Gastroesophageal sphincter (tissue), 4 donors: ENCODE data around the gene CD209. TPM values are rescaled to one million over a fixed set of nuclear protein-coding genes. Genes with fewer than 3 reads are reported as not detected.

ENCODE experiments used
- ATAC-seq: fragments of 150-250 bp; one replicate; pipeline ENCODE4 v1.9.1; 2016; ENCODE audit warnings: mild to moderate bottlenecking, moderate library complexity
- H3K27ac ChIP-seq, 4 donors: fragments of 200-600 bp; sonication (generic) in 3 of 4; 1 replicate in 3 of 4; 2 replicates in 1 of 4; pipeline ENCODE4 v1.5.1; 2016 to 2019
- H3K27me3 ChIP-seq: fragments of 200-600 bp; sonication (generic); one replicate; pipeline ENCODE4 v1.5.1; 2019
- H3K36me3 ChIP-seq, 2 donors: fragments of 200-600 bp; sonication (generic); one replicate each; pipeline ENCODE4 v1.5.1; 2019; ENCODE audit warnings: control low read depth in 1 of 2
- H3K4me1 ChIP-seq, 3 donors: fragments of 200-600 bp; sonication (generic); 1 replicate in 2 of 3; 2 replicates in 1 of 3; pipeline ENCODE4 v1.5.1; 2016 to 2019; ENCODE audit warnings: control low read depth in 2 of 3
- H3K4me3 ChIP-seq, 2 donors: fragments of 200-600 bp; sonication (generic); one replicate each; pipeline ENCODE4 v1.5.1; 2019; ENCODE audit warnings: mild to moderate bottlenecking in 1 of 2, moderate library complexity in 1 of 2
- H3K9me3 ChIP-seq, 3 donors: fragments of 200-600 bp; sonication (generic); one replicate each; pipeline ENCODE4 v1.5.1; 2017 to 2019; ENCODE audit warnings: control low read depth in 2 of 3
- EP300 ChIP-seq: sonication (generic); formaldehyde crosslinking; IDR thresholded peaks from one replicate; pipeline ENCODE4 v1.6.1; 2017; ENCODE audit warnings: antibody characterized with exemption, mild to moderate bottlenecking
- POLR2A ChIP-seq, 2 donors: fragments of 450-650 bp; IDR thresholded peaks; one replicate each; pipeline ENCODE4 v1.6.1; 2017; ENCODE audit warnings: antibody characterized with exemption in 2 of 2, mild to moderate bottlenecking in 2 of 2, moderate library complexity in 1 of 2
- POLR2AphosphoS5 ChIP-seq: sonication (generic); formaldehyde crosslinking; IDR thresholded peaks from one replicate; pipeline ENCODE4 v1.6.1; 2017; ENCODE audit warnings: antibody characterized with exemption
- WGBS, 2 donors: methylation state at CpG; one replicate each; pipeline ENCODE4 v1.1.5; 2018; ENCODE audit warnings: low coverage in 1 of 2; 5-methylcytosine and 5-hydroxymethylcytosine counted together
- total RNA-seq, 4 donors: library from RNA; depleted of rRNA; stranded (reverse); fragments of >200 nt; gene quantifications; one replicate each; pipeline ENCODE4 v1.1.0, GENCODE V29; 2016
- TF ChIP-seq, protein P1 (sequence below), 4 experiments: fragments of 200-600 bp in 2 of 4; fragments of 450-650 bp in 2 of 4; sonication (generic) in 1 of 4; IDR thresholded peaks; one replicate each; pipeline ENCODE4 v1.5.1; 2017 to 2019; ENCODE audit warnings: antibody characterized with exemption in 4 of 4, mild to moderate bottlenecking in 2 of 4, moderate library complexity in 2 of 4

Gene CD209
- total RNA-seq, 4 donors from 2014 or later, result 0.78 to 11.4 (median 8.0) TPM

- ATAC-seq, result no peak
- TF ChIP-seq POLR2A (IDR thresholded peaks at IDR 0.05) (no peak), EP300 (no peak), POLR2AphosphoS5 (no peak)
- TF ChIP-seq, protein P1, sequence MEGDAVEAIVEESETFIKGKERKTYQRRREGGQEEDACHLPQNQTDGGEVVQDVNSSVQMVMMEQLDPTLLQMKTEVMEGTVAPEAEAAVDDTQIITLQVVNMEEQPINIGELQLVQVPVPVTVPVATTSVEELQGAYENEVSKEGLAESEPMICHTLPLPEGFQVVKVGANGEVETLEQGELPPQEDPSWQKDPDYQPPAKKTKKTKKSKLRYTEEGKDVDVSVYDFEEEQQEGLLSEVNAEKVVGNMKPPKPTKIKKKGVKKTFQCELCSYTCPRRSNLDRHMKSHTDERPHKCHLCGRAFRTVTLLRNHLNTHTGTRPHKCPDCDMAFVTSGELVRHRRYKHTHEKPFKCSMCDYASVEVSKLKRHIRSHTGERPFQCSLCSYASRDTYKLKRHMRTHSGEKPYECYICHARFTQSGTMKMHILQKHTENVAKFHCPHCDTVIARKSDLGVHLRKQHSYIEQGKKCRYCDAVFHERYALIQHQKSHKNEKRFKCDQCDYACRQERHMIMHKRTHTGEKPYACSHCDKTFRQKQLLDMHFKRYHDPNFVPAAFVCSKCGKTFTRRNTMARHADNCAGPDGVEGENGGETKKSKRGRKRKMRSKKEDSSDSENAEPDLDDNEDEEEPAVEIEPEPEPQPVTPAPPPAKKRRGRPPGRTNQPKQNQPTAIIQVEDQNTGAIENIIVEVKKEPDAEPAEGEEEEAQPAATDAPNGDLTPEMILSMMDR (IDR thresholded peaks at IDR 0.05), result no peak
- Histone ChIP-seq H3K27me3 (peaks cover 52% of the 10 kb centered on the region), H3K9me3 (no peaks in the 10 kb centered on the region), H3K27ac (no peak overlapping the region), H3K4me3 (no peak overlapping the region), H3K36me3 (no peaks in the 10 kb centered on the region), H3K4me1 (no peaks in the 10 kb centered on the region)
- WGBS, 2 donors, result 50 to 74% methylated on average over 8 to 10 of the region's 11 CpGs
Measured at GRCh38 chr19:7742991-7743390, 4.3 kb downstream of the CD209 start.

DNA sequence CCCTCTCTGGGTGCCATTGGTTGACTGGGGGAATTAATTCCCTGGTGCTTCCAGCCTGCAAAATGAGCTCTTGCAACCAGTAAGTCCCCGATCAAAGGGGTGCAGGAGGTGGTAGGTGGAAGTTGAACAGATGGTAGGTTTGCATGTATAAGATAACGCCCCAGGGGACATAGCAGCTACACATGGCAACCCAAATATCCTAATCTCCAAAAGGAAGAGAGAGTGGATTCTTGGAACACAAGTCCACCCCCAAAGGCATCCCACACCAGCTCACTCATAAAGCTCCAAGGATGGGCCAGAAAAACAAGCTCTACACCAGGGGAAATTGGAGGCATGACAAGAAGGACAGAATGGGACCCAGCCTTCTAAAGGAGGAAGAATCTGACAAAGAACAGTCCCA, 4.8 kb downstream of the CD209 start:
- Histone ChIP-seq H3K36me3 (no peaks in the 10 kb centered on the region), H3K27ac (no peak overlapping the region), H3K4me3 (no peak overlapping the region), H3K4me1 (no peaks in the 10 kb centered on the region), H3K9me3 (no peaks in the 10 kb centered on the region), H3K27me3 (peaks cover 50% of the 10 kb centered on the region)
- TF ChIP-seq POLR2AphosphoS5, result no peak
- TF ChIP-seq, protein P1 (IDR thresholded peaks at IDR 0.05), result no peak
- no peak for TF ChIP-seq POLR2A (IDR thresholded peaks at IDR 0.05)
- no peak for ATAC-seq
- 81% methylated on average over 2 of the region's 2 CpGs; no CpG with 5 or more reads in 1 of the 2 donors for WGBS, 2 donors

DNA sequence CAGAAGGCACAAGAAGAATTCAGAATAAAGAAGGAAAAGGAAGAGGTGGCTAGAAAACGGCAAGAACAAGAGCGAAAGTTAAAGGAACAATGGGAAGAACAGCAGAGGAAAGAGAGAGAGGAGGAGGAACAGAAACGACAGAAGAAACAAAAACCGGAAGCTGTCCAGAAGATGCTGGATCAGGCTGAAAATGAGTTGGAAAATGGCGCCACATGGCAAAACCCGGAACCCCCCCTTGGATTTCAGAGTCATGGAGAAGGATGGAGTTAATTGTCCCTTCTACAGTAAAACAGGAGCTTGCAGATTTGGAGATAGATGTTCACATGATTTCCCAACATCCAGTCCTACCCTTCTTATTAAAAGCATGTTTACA, 6.7 kb downstream of the CD209 start:
- no peak overlapping the region for H3K27ac ChIP-seq
- 81 to 93% methylated on average over 4 to 6 of the region's 6 CpGs for WGBS, 2 donors

DNA sequence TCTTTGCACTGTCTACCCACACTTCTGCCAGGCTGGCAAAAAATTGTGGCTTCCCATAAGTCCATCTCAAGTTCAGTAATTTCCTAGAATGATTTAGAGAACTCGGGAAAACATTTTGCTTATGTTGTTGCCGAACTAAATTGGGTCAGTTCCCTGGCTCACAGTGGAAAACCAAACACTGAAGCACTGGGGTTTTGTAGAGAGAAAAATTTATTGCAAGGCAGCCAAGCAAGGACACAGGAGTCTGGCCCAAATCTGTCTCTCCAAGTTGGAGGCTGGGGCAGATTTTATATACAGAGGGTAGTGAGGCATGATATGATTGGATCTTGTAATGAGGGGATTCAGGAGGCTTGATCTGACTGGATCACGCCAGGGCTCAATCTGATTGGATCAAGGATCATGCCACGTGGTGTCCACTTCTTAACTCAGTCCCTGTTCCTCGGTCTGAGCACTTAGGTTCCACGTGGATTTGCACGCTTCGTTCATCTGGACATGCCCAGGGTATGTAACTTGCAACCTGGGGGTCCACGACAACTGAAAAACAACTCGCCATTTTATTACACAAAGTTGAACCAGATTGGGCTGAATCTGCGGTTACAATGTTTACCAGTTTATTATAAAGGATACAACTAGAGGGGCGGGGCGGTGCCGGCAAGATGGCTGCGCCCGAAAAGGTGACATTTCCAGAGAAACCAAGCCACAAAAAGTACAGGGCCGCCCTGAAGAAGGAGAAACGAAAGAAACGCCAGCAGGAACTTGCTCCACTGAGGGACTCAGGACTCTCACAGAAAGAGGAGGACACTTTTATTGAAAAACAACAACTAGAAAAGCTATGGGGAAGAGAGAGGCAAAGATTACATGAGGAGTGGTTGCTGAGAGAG, 7.3 kb downstream of the CD209 start:
- no peaks in the 10 kb centered on the region for H3K9me3 ChIP-seq
- H3K27me3 ChIP-seq, result peaks cover 45% of the 10 kb centered on the region
- WGBS, 2 donors, result 37 to 43% methylated on average over 3 to 5 of the region's 19 CpGs
- no peak for ATAC-seq
- H3K27ac ChIP-seq, result no peak overlapping the region
- no peak for TF ChIP-seq EP300
- no peak for TF ChIP-seq POLR2A (IDR thresholded peaks at IDR 0.05)
- TF ChIP-seq, protein P1 (IDR thresholded peaks at IDR 0.05), result no peak
- no peaks in the 10 kb centered on the region for H3K36me3 ChIP-seq
- H3K4me1 ChIP-seq, result no peaks in the 10 kb centered on the region
- H3K4me3 ChIP-seq, result no peak overlapping the region

More for the DNA sequence above, 6.7 kb downstream of the CD209 start:
- no peak overlapping the region for H3K4me3 ChIP-seq
- no peaks in the 10 kb centered on the region for H3K4me1 ChIP-seq
- H3K36me3 ChIP-seq, result no peaks in the 10 kb centered on the region
- no peak for ATAC-seq
- no peak for TF ChIP-seq POLR2A (IDR thresholded peaks at IDR 0.05)
- TF ChIP-seq, protein P1 (IDR thresholded peaks at IDR 0.05), result no peak
- TF ChIP-seq EP300, result no peak
- TF ChIP-seq POLR2AphosphoS5, result no peak
- H3K9me3 ChIP-seq, result no peaks in the 10 kb centered on the region
- H3K27me3 ChIP-seq, result peaks cover 44% of the 10 kb centered on the region

DNA sequence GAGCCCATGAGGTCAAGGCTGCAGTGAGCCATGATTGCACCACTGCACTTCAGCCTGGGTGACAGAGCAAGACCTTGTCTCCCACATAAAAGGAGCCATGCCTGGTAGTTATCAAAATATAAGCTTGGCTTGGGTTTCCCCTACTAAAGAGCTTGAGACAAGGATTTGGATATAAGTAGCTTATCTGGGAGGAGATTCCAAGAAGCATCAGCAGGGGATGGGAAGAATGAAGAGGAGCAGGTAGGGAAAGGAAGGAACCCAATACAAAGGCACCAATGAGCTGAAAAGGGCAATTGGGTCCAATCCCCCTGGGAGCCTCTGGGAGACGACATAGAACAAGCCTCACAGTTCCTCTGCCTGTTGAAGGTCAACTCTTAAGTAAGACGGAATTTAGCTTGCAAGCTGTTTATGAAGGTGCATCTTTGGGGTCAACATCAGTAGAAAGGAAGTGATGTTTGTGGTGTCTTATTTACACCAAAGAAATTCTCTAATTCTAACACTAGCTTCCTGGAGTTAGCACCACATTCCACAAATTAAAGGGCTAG, 8.1 kb downstream of the CD209 start:
- Histone ChIP-seq H3K4me3 (no peak overlapping the region), H3K36me3 (no peaks in the 10 kb centered on the region), H3K4me1 (no peaks in the 10 kb centered on the region), H3K9me3 (no peaks in the 10 kb centered on the region), H3K27ac (no peak overlapping the region), H3K27me3 (peaks cover 52% of the 10 kb centered on the region)
- WGBS, 2 donors, result 33 to 57% methylated on average over 1 to 2 of the region's 2 CpGs
- no peak for TF ChIP-seq EP300
- no peak for TF ChIP-seq POLR2AphosphoS5
- no peak for TF ChIP-seq POLR2A (IDR thresholded peaks at IDR 0.05)
- ATAC-seq, result no peak
